NCI-H510A (cell line): ENCODE results near the gene OR7E24.
A peak's percentile ranks its signal among the peaks of the same experiment; 100 is the strongest.
"Not testable (repeated sequence)": the region's sequence is repeated elsewhere in the genome, so short reads cannot be mapped to it uniquely, and the experiment has no call there.

Source experiments
- DNase-seq: peaks from one replicate; lab custom pipeline; 2025; lab: John Stamatoyannopoulos, UW

OR7E24 gene

DNA sequence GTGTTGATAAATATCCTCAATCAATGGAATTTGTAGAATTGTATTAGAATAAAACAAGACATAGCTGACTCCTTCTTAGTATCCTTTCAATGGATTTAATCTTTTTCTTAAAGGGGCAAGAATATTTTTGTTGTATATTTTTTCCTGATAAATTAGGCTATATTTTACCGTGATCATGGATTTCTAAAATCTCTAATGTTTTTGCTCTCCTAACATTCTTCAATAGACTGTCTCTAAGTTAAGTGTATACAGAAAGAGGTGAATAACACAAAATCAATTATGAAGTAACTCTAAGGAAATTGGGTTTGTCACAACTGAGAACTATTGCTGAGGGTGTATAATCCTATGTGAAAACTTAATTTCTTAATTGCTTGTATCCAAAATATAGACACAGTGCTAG, at the start of gene OR7E24:
TSS of gene OR7E24 (plus strand) at position 301 of the 400 bp plus-strand sequence. CDS start 114 bp downstream, outside the sequence.
- DNase-seq, result no peak

DNA sequence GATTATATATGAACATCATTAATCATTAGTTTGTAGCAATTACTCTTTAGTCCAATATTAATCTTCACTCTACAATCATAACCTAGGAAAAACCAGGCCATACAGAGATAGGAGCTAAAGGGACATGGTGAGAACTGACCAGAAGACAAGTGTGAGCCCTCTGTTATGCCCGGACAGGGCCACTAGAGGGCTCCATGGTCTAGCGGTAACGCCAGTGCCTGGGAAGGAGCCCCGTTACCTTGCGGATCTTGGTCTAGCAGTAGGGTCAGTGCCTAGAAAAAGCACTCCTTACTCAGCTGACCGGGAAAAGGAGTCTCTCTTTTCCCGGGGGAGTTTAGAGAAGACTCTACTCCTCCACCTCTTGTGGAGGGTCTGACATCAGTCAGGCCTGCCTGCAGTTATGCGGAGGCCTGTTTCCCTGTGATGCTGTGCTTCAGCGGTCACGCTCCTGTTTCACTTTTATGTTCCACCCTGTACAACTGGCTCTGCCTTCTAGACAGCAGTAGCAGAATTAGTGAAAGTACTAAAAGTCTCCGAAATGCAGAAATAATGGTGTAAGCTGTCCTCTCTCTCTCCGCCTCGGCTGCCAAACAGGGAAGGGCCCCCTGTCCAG, 45.1 kb upstream of the OR7E24 start:
- DNase-seq, result peak; percentile 6

DNA sequence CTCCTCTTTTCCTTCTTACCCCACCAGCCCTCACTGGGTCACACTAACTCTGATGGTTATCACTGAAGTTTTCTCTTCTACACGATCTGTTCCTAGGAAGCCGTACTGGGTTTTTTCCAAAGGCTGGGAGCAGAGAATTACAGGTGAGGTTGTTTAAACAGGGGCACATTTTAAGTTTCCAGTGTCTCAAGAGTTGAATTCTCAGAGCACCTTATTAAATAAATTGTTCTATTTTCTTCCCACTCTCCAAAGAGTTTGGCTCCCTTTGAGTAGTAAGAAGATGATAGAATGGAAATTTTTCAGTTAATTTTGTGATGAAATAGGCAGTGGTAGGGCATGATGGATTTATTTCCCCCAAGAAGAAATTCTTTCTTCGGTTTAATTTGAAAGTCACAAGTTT, 31.2 kb upstream of the OR7E24 start, which contains the start of gene OR7D4:
TSS of gene OR7D4 (minus strand) at position 101 of the 400 bp plus-strand sequence. CDS start 4,752 bp downstream, outside the sequence.
- no peak for DNase-seq

DNA sequence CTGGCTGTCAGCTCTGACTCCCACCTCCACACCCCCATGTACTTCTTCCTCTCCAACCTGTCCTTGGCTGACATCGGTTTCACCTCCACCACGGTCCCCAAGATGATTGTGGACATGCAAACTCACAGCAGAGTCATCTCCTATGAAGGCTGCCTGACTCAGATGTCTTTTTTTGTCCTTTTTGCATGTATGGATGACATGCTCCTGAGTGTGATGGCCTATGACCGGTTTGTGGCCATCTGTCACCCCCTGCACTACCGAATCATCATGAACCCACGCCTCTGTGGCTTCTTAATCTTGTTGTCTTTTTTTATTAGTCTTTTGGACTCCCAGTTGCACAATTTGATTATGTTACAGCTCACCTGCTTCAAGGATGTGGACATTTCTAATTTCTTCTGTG, 506 bp downstream of the OR7E24 start:
- no peak for DNase-seq

DNA sequence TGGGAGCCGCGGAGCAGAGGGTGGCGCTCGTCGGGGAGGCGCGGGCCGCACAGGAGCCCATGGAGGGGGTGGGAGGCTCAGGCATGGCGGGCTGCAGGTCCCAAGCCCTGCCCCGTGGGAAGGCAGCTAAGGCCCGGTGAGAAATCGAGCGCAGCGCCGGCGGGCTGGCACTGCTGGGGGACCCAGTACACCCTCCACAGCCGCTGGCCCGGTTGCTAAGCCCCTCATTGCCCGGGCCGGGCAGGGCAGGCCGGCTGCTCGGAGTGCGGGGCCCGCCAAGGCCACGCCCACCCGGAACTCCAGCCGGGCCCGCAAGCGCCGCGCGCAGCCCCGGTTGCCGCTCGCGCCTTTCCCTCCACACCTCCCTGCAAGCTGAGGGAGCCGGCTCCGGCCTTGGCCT, 32.8 kb downstream of the OR7E24 start:
- DNase-seq, result not testable (repeated sequence)

DNA sequence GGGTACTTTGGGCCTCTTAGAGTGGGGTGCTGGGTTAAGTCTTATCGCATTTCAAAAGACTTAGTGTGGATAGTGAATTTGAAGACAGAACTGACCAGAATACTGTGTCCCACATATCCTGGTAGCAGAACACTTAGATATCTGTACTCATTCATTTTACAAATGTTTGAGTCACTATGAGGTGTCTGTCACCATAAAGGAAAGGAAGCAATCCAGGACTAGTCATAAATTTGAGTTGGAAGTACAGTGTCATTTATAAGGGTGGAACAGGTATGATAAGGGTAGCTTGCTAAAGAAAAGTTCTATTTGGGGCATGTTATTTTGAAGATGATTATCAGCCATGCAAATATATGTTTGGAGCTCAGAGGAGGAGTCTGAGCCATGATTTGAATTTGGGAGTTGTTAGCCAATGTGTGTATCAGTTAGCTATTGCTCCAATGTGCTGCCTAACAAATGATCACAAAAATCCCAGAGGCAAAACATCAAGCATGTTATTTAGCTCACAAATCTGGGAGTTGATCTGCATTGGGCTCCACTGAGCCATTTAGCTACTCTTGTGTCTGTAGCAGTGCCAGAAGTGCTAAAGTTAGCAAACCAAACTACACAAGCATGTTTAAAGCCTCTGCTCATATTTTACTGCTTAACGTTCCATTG, 38.6 kb downstream of the OR7E24 start:
- DNase-seq, result no peak

DNA sequence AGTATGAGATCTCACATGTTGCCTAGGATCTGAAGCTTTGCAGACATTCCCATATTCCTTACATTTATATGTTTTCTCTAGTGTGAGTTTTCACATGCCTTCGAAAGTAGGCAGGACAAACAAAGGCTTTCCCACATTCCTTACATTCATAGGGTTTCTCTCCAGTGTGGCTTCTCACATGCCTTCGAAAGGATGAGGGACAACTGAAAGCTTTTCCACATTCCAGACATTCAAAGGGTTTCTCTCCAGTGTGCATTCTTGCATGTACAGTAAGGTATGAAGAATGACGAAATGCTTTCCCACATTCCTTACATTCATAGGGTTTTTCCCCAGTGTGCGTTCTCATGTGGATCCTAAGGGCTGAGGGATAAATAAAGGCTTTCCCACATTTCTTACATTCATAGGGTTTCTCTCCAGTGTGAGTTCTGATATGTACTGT, 44.7 kb downstream of the OR7E24 start:
- no peak for DNase-seq

DNA sequence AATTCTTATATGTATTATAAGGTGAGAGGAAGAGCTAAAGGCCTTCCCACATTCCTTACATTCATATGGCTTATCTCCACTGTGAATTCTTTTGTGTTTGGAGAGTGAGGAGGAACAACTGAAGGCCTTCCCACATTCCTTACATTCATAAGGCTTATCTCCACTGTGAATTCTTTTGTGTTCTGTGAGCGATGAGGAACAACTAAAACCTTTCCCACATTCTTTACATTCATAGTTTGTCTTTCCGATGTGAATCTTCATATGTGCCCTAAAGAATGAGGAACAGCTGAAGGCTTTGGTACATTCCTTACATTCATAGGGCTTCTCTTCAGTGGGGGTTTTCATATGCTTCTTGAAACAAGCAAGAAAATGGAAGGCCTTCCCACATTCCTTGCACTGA, 45.6 kb downstream of the OR7E24 start:
- DNase-seq, result no peak
